ENCODE measurements around the gene MAST1.

The MAST1 gene

GRCh38 chr19:12847159-12848139 is 9.1 kb downstream of the MAST1 start:
- Histone ChIP-seq H3K9ac (ENCODE audit: low read length) (no peak overlapping the region), H3K27ac (ENCODE audit: low read depth, low read length) (no peak overlapping the region), H3K4me3 (ENCODE audit: low read depth in 1 of 2, low read length in 2 of 2) (peak overlapping the region in 1 of 2 donors; percentile 47)

DNA sequence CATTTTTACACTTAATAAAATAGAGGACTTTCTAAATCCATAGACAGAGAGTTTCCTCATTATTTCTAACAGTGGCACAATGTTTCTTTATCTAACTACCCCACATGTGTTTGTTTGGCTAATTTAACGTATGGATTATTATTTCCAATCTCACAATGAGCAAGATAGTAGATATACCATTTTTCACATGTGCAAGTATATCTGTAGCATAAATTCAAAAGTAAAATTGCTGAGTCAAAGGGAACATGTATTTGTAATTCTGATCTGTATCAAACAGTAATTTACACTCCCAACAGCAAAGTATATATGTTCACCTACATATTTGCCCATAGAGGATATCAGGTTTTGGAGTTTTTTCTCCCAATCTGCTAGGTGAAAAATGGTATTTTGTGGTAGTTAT is 18.3 kb downstream of the MAST1 start:
- H3K4me1 ChIP-seq (ENCODE audit: insufficient read depth, low read length) = no peaks in the 10 kb centered on the region
- H3K9ac ChIP-seq (ENCODE audit: low read length) = no peak overlapping the region
- H3K36me3 ChIP-seq (ENCODE audit: insufficient read depth, low read length) = no peaks in the 10 kb centered on the region
- H3K27ac ChIP-seq (ENCODE audit: low read depth, low read length) = no peak overlapping the region
- no peak overlapping the region for H3K4me3 ChIP-seq (ENCODE audit: low read depth in 1 of 2, low read length in 2 of 2)
- no peaks in the 10 kb centered on the region for H3K27me3 ChIP-seq (ENCODE audit: control insufficient read depth in 1 of 2, insufficient read depth in 2 of 2, low read length in 2 of 2)
- H3K9me3 ChIP-seq (ENCODE audit: low read length) = no peaks in the 10 kb centered on the region

More at GRCh38 chr19:12847159-12848139, 9.1 kb downstream of the MAST1 start:
- H3K27me3 ChIP-seq (ENCODE audit: control insufficient read depth in 1 of 2, insufficient read depth in 2 of 2, low read length in 2 of 2) = peaks cover 6 to 29% of the 10 kb centered on the region in 2 donors
- H3K36me3 ChIP-seq (ENCODE audit: insufficient read depth, low read length) = no peaks in the 10 kb centered on the region
- peaks cover 9% of the 10 kb centered on the region for H3K4me1 ChIP-seq (ENCODE audit: insufficient read depth, low read length)
- no peaks in the 10 kb centered on the region for H3K9me3 ChIP-seq (ENCODE audit: low read length)

GRCh38 chr19:12858041-12858928 is 20.0 kb downstream of the MAST1 start:
- Histone ChIP-seq H3K27me3 (ENCODE audit: control insufficient read depth in 1 of 2, insufficient read depth in 2 of 2, low read length in 2 of 2) (no peaks in the 10 kb centered on the region), H3K4me3 (ENCODE audit: low read depth in 1 of 2, low read length in 2 of 2) (no peak overlapping the region), H3K36me3 (ENCODE audit: insufficient read depth, low read length) (no peaks in the 10 kb centered on the region), H3K9ac (ENCODE audit: low read length) (no peak overlapping the region), H3K27ac (ENCODE audit: low read depth, low read length) (no peak overlapping the region), H3K9me3 (ENCODE audit: low read length) (no peaks in the 10 kb centered on the region), H3K4me1 (ENCODE audit: insufficient read depth, low read length) (no peaks in the 10 kb centered on the region)

- no peak overlapping the region for H3K4me3 ChIP-seq (ENCODE audit: low read depth in 1 of 2, low read length in 2 of 2)
- H3K4me1 ChIP-seq (ENCODE audit: insufficient read depth, low read length) = no peaks in the 10 kb centered on the region
- H3K27me3 ChIP-seq (ENCODE audit: control insufficient read depth in 1 of 2, insufficient read depth in 2 of 2, low read length in 2 of 2) = no peaks in the 10 kb centered on the region
- no peak overlapping the region for H3K27ac ChIP-seq (ENCODE audit: low read depth, low read length)
- H3K9me3 ChIP-seq (ENCODE audit: low read length) = no peaks in the 10 kb centered on the region
- H3K36me3 ChIP-seq (ENCODE audit: insufficient read depth, low read length) = no peaks in the 10 kb centered on the region
- H3K9ac ChIP-seq (ENCODE audit: low read length) = no peak overlapping the region
These were observed 21.2 kb downstream of the MAST1 start for GRCh38 chr19:12859546-12859945.

DNA sequence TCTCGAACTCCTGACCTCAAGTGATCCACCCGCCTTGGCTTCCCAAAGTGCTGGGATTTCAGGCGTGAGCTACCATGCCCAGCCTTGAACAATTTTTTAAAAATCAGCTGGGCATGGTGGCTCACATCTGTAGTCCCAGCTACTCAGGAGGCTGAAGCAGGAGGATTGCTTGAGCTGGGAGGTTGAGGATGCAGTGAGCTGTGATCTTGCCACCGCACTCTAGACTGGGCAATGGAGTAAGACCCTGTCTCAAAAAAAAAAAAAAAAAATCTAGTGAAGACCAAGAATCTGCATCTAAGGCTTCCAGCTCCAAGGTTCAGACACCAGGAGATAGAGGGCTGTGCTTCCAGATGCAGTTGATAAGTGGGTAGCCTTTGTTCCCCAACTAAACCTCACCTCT is 25.8 kb downstream of the MAST1 start:
- Histone ChIP-seq H3K9ac (ENCODE audit: low read length) (no peak overlapping the region), H3K4me1 (ENCODE audit: insufficient read depth, low read length) (peaks cover 5% of the 10 kb centered on the region), H3K9me3 (ENCODE audit: low read length) (no peaks in the 10 kb centered on the region), H3K27ac (ENCODE audit: low read depth, low read length) (no peak overlapping the region), H3K27me3 (ENCODE audit: control insufficient read depth in 1 of 2, insufficient read depth in 2 of 2, low read length in 2 of 2) (no peaks in the 10 kb centered on the region), H3K4me3 (ENCODE audit: low read depth in 1 of 2, low read length in 2 of 2) (no peak overlapping the region), H3K36me3 (ENCODE audit: insufficient read depth, low read length) (no peaks in the 10 kb centered on the region)

GRCh38 chr19:12864721-12865715 is 26.7 kb downstream of the MAST1 start:
- no peaks in the 10 kb centered on the region for H3K36me3 ChIP-seq (ENCODE audit: insufficient read depth, low read length)
- no peak overlapping the region for H3K27ac ChIP-seq (ENCODE audit: low read depth, low read length)
- H3K4me1 ChIP-seq (ENCODE audit: insufficient read depth, low read length) = peaks cover 5% of the 10 kb centered on the region
- H3K4me3 ChIP-seq (ENCODE audit: low read depth in 1 of 2, low read length in 2 of 2) = no peak overlapping the region
- H3K9ac ChIP-seq (ENCODE audit: low read length) = no peak overlapping the region
- no peaks in the 10 kb centered on the region for H3K9me3 ChIP-seq (ENCODE audit: low read length)
- no peaks in the 10 kb centered on the region for H3K27me3 ChIP-seq (ENCODE audit: control insufficient read depth in 1 of 2, insufficient read depth in 2 of 2, low read length in 2 of 2)

DNA sequence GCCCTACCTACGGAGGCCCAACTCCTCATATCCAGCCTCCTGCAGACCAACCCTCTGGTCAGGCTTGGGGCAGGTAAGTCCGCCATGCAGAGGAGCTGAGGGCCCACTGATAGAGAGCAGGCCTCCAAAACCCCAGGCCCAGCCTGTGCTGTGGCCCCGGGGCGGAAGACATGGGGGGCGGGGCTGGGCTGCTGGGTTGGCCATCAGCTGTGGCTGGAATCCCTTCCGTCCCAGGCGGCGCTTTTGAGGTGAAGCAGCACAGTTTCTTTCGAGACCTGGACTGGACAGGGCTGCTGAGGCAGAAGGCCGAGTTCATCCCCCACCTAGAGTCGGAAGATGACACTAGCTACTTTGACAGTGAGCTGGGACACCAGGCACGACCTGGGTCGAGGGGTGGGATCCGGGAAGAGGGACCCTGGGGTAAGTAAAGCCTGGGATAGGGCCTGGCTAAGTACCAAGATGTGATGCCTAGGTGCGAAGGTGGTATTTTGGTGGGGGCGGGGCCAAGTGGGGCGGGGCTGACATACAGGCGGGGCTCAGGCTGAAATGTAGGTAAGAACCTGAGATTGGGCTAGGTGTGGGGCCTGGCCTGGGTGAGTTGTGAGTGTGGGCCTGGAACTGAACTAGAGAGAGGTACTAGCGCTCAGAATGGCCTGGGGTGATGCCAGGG is 27.6 kb downstream of the MAST1 start:
- Histone ChIP-seq H3K9ac (ENCODE audit: low read length) (no peak overlapping the region), H3K4me3 (ENCODE audit: low read depth in 1 of 2, low read length in 2 of 2) (no peak overlapping the region)

GRCh38 chr19:12866416-12867119 is 28.3 kb downstream of the MAST1 start:
- H3K9me3 ChIP-seq (ENCODE audit: low read length) = no peaks in the 10 kb centered on the region
- no peaks in the 10 kb centered on the region for H3K27me3 ChIP-seq (ENCODE audit: control insufficient read depth in 1 of 2, insufficient read depth in 2 of 2, low read length in 2 of 2)
- H3K4me1 ChIP-seq (ENCODE audit: insufficient read depth, low read length) = peaks cover 5% of the 10 kb centered on the region
- H3K4me3 ChIP-seq (ENCODE audit: low read depth in 1 of 2, low read length in 2 of 2) = no peak overlapping the region
- no peak overlapping the region for H3K27ac ChIP-seq (ENCODE audit: low read depth, low read length)
- no peak overlapping the region for H3K9ac ChIP-seq (ENCODE audit: low read length)
- no peaks in the 10 kb centered on the region for H3K36me3 ChIP-seq (ENCODE audit: insufficient read depth, low read length)

More for the DNA sequence above, 27.6 kb downstream of the MAST1 start:
- peaks cover 5% of the 10 kb centered on the region for H3K4me1 ChIP-seq (ENCODE audit: insufficient read depth, low read length)
- no peaks in the 10 kb centered on the region for H3K27me3 ChIP-seq (ENCODE audit: control insufficient read depth in 1 of 2, insufficient read depth in 2 of 2, low read length in 2 of 2)
- H3K36me3 ChIP-seq (ENCODE audit: insufficient read depth, low read length) = no peaks in the 10 kb centered on the region
- H3K9me3 ChIP-seq (ENCODE audit: low read length) = no peaks in the 10 kb centered on the region
- H3K27ac ChIP-seq (ENCODE audit: low read depth, low read length) = no peak overlapping the region

DNA sequence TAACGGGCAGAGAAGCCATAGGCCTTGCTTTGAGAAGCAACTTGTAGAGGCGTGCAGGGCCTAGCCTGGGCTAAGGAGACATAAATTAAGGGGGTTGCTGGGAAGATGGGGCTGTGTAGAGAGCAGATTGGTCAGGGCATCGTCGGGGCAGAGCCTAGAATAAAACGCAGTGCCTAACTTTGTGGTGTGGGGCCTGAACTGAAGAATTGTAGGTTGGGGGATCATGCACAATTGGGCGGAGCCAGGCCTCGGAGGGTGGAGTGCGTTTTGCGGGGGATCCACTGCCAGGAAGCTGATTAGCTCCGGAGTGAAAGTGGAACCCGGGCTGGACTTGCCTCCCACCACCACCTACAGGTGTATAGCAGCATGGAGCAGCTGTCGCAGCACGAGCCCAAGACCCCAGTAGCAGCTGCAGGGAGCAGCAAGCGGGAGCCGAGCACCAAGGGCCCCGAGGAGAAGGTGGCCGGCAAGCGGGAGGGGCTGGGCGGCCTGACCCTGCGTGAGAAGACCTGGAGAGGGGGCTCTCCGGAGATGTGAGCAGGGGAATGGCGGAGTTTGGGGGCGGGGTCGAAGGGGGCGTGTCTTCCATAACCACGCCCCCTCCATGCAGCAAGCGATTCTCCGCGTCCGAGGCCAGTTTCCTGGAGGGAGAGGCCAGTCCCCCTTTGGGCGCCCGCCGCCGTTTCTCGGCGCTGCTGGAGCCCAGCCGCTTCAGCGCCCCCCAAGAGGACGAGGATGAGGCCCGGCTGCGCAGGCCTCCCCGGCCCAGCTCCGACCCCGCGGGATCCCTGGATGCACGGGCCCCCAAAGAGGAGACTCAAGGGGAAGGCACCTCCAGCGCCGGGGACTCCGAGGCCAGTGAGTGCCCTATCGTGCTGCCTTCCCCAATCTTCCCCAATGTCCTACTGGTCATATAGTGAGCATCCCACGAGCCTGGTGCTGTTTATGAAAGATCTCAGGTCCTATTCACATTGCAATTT is 29.1 kb downstream of the MAST1 start:
- Histone ChIP-seq H3K9ac (ENCODE audit: low read length) (no peak overlapping the region), H3K9me3 (ENCODE audit: low read length) (no peaks in the 10 kb centered on the region), H3K27me3 (ENCODE audit: control insufficient read depth in 1 of 2, insufficient read depth in 2 of 2, low read length in 2 of 2) (no peaks in the 10 kb centered on the region), H3K36me3 (ENCODE audit: insufficient read depth, low read length) (no peaks in the 10 kb centered on the region), H3K4me1 (ENCODE audit: insufficient read depth, low read length) (peaks cover 5% of the 10 kb centered on the region), H3K27ac (ENCODE audit: low read depth, low read length) (no peak overlapping the region), H3K4me3 (ENCODE audit: low read depth in 1 of 2, low read length in 2 of 2) (peak overlapping the region; percentile 18 to 49)

Measured in muscle layer of colon (tissue), 2 donors.